ENCODE data around the gene PLBD1. TPM values are rescaled to one million over a fixed set of nuclear protein-coding genes. Genes with fewer than 3 reads are reported as not detected.

Gene PLBD1
- total and polyA plus RNA-seq, 4 donors, result 1.4 to 7.5 (median 4.2) TPM

DNA sequence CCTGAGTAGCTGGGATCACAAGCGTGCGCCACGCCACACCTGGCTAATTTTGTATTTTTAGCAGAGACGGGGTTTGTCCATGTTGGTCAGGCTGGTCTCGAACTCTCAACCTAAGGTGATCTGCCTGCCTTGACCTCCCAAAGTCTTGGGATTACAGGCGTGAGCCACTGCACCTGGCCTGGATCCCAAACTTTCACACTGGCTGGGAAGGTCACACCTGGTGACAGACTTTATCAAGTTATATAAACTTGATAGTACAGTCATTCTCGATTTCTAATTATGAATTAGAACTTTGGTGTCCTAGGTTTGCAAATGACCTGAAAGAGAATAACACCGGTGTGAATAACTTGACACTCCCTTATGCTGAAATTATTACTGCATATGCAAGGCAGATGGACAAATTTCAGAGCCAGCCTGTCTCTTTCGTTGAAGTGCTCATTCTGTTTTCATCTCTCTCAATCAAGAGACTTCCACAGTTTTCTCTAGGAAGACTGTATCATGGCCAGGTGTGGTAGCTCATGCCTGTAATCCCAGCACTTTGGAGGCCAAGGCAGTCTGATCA lies 5.9 kb downstream of the PLBD1 start:
- DNase-seq (ENCODE audit: low spot score), result no peak
- no peak overlapping the region for H3K9ac ChIP-seq (ENCODE audit: low read depth in 1 of 2, low read length in 2 of 2)

DNA sequence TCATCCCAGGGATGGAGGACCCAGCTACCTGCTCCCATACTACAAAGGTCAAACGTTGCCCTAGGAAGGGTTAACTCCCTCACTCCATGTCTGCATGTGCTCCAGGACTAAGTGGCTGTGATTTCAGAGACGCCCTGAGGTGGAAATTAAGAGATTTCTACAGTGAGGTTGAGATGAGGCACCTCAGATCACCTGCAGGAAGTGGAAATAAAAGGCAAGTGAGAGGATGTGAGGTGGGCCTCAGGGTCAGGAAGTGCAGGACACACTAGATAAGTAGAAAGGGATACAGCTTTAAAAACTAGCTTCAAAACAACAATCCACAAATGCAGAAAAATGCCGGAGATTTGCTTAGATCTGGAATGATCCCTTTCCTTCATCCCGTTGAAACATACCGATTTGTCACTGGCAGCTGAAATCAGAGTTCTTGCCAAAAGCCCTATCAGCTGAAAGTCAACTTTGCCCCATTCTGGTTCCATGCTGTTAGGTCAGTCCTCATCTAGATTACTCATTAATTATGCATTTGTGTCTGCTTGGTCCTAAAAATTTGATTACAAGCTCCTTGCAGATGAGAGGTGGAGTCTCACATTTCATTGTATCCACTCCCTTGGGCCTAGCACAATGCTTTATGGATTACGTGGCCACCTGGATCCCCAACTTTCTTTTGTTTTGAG lies 6.6 kb downstream of the PLBD1 start:
- DNase-seq (ENCODE audit: low spot score), result no peak
- Histone ChIP-seq H3K4me1 (ENCODE audit: control insufficient read depth in 4 of 4, insufficient read depth in 4 of 4, low read length in 3 of 4) (peaks cover 4 to 11% (median 7%) of the 10 kb centered on the region in 4 donors), H3K4me3 (ENCODE audit: low read depth in 1 of 3, low read length in 3 of 3) (no peak overlapping the region), H3K27me3 (ENCODE audit: control insufficient read depth in 4 of 4, insufficient read depth in 4 of 4, low read length in 3 of 4) (no peaks in the 10 kb centered on the region), H3K36me3 (ENCODE audit: control insufficient read depth in 4 of 4, insufficient read depth in 3 of 4, low read depth in 1 of 4, low read length in 3 of 4) (no peaks in the 10 kb centered on the region), H3K27ac (ENCODE audit: low read depth in 1 of 2, low read length in 2 of 2) (peak overlapping the region in 1 of 2 donors; percentile 32), H3K9me3 (ENCODE audit: control insufficient read depth in 4 of 4, low read length in 3 of 4) (no peaks in the 10 kb centered on the region), H3K9ac (ENCODE audit: low read depth in 1 of 2, low read length in 2 of 2) (no peak overlapping the region)
- WGBS, result 46% methylated on average over 6 of the region's 6 CpGs
- no peak for TF ChIP-seq RAD21 (IDR thresholded peaks at IDR 0.05)
- TF ChIP-seq HNF4A (conservative IDR thresholded peaks at IDR 0.05), result peak in 1 of 2 donors; percentile 59
- TF ChIP-seq, protein P1, sequence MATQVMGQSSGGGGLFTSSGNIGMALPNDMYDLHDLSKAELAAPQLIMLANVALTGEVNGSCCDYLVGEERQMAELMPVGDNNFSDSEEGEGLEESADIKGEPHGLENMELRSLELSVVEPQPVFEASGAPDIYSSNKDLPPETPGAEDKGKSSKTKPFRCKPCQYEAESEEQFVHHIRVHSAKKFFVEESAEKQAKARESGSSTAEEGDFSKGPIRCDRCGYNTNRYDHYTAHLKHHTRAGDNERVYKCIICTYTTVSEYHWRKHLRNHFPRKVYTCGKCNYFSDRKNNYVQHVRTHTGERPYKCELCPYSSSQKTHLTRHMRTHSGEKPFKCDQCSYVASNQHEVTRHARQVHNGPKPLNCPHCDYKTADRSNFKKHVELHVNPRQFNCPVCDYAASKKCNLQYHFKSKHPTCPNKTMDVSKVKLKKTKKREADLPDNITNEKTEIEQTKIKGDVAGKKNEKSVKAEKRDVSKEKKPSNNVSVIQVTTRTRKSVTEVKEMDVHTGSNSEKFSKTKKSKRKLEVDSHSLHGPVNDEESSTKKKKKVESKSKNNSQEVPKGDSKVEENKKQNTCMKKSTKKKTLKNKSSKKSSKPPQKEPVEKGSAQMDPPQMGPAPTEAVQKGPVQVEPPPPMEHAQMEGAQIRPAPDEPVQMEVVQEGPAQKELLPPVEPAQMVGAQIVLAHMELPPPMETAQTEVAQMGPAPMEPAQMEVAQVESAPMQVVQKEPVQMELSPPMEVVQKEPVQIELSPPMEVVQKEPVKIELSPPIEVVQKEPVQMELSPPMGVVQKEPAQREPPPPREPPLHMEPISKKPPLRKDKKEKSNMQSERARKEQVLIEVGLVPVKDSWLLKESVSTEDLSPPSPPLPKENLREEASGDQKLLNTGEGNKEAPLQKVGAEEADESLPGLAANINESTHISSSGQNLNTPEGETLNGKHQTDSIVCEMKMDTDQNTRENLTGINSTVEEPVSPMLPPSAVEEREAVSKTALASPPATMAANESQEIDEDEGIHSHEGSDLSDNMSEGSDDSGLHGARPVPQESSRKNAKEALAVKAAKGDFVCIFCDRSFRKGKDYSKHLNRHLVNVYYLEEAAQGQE (IDR thresholded peaks at IDR 0.05), result no peak
- TF ChIP-seq FOXA2 (IDR thresholded peaks at IDR 0.05), result peak; percentile 13
- TF ChIP-seq, protein P2, sequence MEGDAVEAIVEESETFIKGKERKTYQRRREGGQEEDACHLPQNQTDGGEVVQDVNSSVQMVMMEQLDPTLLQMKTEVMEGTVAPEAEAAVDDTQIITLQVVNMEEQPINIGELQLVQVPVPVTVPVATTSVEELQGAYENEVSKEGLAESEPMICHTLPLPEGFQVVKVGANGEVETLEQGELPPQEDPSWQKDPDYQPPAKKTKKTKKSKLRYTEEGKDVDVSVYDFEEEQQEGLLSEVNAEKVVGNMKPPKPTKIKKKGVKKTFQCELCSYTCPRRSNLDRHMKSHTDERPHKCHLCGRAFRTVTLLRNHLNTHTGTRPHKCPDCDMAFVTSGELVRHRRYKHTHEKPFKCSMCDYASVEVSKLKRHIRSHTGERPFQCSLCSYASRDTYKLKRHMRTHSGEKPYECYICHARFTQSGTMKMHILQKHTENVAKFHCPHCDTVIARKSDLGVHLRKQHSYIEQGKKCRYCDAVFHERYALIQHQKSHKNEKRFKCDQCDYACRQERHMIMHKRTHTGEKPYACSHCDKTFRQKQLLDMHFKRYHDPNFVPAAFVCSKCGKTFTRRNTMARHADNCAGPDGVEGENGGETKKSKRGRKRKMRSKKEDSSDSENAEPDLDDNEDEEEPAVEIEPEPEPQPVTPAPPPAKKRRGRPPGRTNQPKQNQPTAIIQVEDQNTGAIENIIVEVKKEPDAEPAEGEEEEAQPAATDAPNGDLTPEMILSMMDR (IDR thresholded peaks at IDR 0.05; ENCODE audit: low read depth, low read length, missing input control), result no peak
- TF ChIP-seq, protein P3, sequence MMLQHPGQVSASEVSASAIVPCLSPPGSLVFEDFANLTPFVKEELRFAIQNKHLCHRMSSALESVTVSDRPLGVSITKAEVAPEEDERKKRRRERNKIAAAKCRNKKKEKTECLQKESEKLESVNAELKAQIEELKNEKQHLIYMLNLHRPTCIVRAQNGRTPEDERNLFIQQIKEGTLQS (IDR thresholded peaks at IDR 0.05), result no peak
- TF ChIP-seq SP1 (IDR thresholded peaks at IDR 0.05), result no peak
- TF ChIP-seq JUND (IDR thresholded peaks at IDR 0.05), result no peak
- TF ChIP-seq EGR1 (IDR thresholded peaks at IDR 0.05; ENCODE audit: low read depth in 2 of 2), result no peak
- TF ChIP-seq RXRA (IDR thresholded peaks at IDR 0.05), result peak in 1 of 2 donors; percentile 53
- TF ChIP-seq TAF1 (conservative IDR thresholded peaks at IDR 0.05), result no peak
- TF ChIP-seq YY1 (IDR thresholded peaks at IDR 0.05), result peak; percentile 45
- no peak for TF ChIP-seq FOXA1 (IDR thresholded peaks at IDR 0.05)
- TF ChIP-seq NR2F2 (IDR thresholded peaks at IDR 0.05), result no peak
- no peak for TF ChIP-seq HNF4G (IDR thresholded peaks at IDR 0.05)
- TF ChIP-seq, protein P4, sequence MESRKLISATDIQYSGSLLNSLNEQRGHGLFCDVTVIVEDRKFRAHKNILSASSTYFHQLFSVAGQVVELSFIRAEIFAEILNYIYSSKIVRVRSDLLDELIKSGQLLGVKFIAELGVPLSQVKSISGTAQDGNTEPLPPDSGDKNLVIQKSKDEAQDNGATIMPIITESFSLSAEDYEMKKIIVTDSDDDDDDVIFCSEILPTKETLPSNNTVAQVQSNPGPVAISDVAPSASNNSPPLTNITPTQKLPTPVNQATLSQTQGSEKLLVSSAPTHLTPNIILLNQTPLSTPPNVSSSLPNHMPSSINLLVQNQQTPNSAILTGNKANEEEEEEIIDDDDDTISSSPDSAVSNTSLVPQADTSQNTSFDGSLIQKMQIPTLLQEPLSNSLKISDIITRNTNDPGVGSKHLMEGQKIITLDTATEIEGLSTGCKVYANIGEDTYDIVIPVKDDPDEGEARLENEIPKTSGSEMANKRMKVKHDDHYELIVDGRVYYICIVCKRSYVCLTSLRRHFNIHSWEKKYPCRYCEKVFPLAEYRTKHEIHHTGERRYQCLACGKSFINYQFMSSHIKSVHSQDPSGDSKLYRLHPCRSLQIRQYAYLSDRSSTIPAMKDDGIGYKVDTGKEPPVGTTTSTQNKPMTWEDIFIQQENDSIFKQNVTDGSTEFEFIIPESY (IDR thresholded peaks at IDR 0.05), result no peak

More for the DNA sequence above, 5.9 kb downstream of the PLBD1 start:
- Histone ChIP-seq H3K4me3 (ENCODE audit: low read depth in 1 of 3, low read length in 3 of 3) (no peak overlapping the region), H3K27ac (ENCODE audit: low read depth in 1 of 2, low read length in 2 of 2) (peak overlapping the region in 1 of 2 donors; percentile 32), H3K4me1 (ENCODE audit: control insufficient read depth in 4 of 4, insufficient read depth in 4 of 4, low read length in 3 of 4) (peaks cover 4 to 11% (median 7%) of the 10 kb centered on the region in 4 donors), H3K9me3 (ENCODE audit: control insufficient read depth in 4 of 4, low read length in 3 of 4) (no peaks in the 10 kb centered on the region), H3K36me3 (ENCODE audit: control insufficient read depth in 4 of 4, insufficient read depth in 3 of 4, low read depth in 1 of 4, low read length in 3 of 4) (no peaks in the 10 kb centered on the region), H3K27me3 (ENCODE audit: control insufficient read depth in 4 of 4, insufficient read depth in 4 of 4, low read length in 3 of 4) (no peaks in the 10 kb centered on the region)
- TF ChIP-seq RAD21 (IDR thresholded peaks at IDR 0.05), result no peak
- TF ChIP-seq, protein P5, sequence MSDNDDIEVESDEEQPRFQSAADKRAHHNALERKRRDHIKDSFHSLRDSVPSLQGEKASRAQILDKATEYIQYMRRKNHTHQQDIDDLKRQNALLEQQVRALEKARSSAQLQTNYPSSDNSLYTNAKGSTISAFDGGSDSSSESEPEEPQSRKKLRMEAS (IDR thresholded peaks at IDR 0.05), result no peak
- no peak for TF ChIP-seq GABPA (IDR thresholded peaks at IDR 0.05 in 1 of 2, conservative IDR thresholded peaks at IDR 0.05 in 1 of 2)
- TF ChIP-seq HNF4G (IDR thresholded peaks at IDR 0.05), result no peak
- no peak for TF ChIP-seq NR2F2 (IDR thresholded peaks at IDR 0.05)
- TF ChIP-seq, protein P1 (IDR thresholded peaks at IDR 0.05), result no peak
- TF ChIP-seq HNF4A (conservative IDR thresholded peaks at IDR 0.05), result no peak
- TF ChIP-seq FOXA1 (IDR thresholded peaks at IDR 0.05), result no peak
- TF ChIP-seq TAF1 (conservative IDR thresholded peaks at IDR 0.05), result no peak
- WGBS, result 87% methylated on average over 9 of the region's 9 CpGs
